Measurements from ENCODE around the gene DUSP3.

Gene DUSP3

DNA sequence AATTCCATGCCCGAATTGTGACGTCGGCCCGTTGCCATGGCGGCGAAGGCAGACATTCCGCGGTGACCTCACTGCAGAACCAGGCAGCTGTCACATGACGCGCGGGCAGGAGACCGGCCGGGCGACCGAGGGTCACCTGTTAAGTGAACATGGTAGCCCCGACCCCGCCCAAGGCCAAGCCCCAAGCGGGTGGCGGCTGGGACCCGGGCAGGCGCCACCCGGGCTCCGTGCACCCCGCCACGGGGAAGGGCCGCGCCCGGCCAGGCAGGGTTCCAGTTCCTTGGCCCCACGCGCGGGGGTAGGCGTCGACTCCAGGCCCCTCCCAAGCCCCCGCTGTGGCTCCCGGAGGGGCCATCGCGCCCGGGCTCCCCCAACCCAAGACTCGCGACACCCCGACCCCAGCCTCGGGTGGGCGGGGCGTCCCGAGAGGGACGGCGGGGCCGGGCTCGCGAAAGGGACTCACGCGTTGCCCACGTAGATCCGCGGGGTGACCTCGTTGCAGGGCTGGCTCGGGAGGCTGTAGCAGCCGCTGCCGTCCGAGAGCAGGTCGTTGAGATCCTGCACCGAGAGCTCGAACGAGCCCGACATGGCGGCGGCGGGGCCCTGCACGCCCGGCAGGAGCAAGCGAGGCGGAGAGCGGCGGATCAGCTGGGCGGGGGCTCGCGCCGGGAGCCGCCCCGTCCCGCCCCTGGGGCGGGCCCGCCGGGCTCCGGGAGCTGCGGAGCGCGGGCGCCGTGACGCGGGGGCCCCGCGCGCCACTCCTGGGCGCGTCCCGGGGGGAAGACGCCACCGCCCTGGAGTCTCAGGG lies at the start of gene DUSP3:
DUSP3 (minus strand) TSS at position 641 of the 808 bp plus-strand sequence; CDS start at position 588, 53 bp downstream.
- peak; percentile 83 for DNase-seq

DNA sequence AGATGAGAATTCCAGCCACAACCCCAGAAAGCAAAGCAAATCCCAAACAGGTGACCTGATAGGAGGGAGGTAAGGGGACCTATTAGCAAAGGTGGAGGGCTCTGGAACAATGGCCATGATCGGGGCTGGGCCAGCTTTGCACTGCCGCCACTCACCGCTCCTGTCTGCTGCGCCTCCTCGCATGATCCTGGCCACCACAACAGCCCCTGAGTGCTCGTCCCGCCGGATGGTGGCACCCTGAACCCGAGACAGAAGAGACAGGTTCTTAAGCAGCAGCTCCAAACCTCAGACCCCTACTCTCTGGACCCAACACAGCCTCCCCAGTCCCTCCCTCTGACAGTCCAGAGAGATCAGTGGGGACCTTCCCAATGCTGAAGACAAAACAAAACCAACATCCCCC lies 48.8 kb upstream of the DUSP3 start:
- DNase-seq: no peak

- no peak for DNase-seq
These were observed 47.4 kb upstream of the DUSP3 start for GRCh38 chr17:43826206-43826605.

- no peak for DNase-seq
These were observed 46.8 kb upstream of the DUSP3 start for GRCh38 chr17:43825567-43825966.

GRCh38 chr17:43823350-43824084 lies 44.7 kb upstream of the DUSP3 start:
- no peak for DNase-seq

DNA sequence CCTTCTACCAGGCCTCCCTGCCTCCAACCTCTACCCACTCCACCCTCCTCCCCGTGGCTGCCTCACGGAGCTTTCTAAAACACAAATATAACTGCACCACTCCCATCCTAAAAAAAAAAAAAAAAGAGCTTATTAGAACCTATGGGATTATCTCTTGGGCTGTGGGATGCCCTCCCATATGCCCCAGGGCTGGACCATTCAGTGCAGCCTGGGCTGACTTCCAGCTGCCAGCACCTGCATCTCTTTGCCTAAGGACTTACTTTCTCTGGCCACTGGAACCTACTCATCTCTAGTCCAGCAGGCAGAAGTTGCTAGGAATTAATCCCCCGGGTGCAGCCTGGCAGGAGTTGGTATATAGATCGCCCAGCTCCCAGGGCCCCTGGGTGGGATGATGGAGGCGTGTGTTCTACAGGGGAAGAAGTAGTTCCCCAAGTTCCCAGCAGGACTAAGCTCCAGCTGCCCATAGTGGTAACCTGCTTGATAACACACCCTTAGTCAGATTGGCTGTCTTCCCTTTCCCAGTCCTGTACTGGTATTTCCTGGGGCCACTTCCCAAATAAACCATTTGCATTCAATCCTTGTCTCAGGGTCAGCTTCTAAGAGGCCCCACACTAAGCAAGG lies 43.9 kb upstream of the DUSP3 start:
- no peak for DNase-seq

DNA sequence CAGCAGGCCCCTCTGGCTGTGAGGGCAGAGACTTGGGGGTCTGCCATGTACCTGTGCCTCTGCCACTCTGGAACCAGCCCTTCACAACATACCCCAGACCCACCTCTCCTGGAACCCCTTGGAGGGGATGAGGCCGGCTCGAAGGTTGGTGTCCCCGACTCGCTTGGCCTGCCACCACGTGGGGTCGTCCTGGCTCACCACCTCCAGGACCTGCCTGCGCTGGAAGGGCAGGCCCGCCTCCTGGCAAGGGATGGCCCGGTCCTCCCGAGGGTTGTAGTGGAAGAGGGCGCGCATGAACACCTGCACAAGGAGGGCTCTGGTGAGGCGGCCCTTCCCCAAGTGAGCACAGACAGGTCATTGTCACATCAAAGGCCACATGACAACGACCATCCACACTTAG lies 42.0 kb upstream of the DUSP3 start:
- DNase-seq: no peak

- no peak for DNase-seq
These were observed 40.2 kb upstream of the DUSP3 start for GRCh38 chr17:43818966-43819365.

DNA sequence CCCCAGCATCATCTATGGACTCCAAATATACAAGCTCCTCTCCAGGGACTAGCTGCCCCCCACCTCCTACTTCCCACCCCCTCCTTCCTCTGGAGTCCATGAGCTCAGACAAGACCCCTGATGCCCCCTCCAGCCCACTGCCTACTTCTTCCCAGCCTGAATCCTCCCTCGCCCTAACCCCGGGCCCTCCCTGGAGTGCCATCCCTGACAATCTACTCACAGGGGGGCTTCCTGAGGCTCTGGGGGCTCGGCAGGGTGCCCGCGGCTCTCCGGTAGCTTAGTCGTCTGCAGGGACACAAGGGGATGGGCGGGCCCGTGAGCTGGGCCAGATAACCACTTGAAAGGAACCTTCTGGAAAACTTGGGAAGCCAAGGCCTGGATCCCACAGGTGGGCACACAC lies 39.0 kb upstream of the DUSP3 start:
- DNase-seq: no peak

DNA sequence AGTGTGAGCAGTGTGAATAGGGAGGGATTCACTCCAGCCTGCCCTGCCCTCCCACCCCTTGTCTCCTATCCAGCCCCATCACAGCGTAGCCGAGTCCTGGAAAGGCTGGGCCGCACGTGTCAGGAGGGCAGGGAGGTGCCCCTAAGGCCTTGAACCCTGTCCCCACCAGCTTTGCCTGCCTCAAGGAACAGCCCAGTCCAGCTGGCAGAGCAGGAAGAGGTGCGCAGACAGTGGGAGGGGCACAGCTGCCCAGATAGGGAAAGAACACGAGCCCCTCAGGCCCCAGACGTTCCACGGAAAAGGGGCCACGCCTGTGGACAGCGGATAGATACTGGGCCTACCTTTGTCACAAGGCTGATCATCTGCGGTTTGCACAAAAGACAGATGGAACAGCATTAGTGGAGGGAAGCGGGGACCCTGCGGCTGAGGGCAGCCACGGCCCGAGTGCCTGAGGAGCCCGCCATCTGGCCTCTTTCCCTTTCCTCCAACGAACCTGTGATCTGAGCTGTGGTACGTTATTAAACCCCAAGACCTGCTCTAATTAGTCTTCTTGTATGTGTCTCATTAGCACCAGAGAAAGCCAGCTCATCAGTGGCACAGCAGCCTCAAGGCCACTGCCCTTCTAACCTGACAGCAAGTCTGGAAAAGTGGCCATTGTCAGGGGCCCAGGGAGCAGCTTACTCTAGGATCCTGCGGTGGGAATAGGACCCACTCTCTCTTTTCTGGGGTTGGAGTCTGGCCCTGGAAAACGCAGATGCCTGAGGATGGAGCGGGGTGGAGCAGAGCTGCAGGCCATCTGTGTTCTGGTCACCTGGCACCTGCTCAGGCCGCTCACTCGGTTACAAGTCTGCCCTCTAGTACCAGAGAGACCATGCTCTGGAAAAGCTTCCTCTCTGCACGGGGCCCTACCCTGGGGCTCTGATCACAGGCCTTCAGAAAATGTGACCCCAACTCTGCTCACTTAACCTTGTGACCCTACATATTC lies 37.9 kb upstream of the DUSP3 start:
- no peak for DNase-seq

GRCh38 chr17:43814714-43815113 lies 35.9 kb upstream of the DUSP3 start:
- peak; percentile 65 for DNase-seq

DNA sequence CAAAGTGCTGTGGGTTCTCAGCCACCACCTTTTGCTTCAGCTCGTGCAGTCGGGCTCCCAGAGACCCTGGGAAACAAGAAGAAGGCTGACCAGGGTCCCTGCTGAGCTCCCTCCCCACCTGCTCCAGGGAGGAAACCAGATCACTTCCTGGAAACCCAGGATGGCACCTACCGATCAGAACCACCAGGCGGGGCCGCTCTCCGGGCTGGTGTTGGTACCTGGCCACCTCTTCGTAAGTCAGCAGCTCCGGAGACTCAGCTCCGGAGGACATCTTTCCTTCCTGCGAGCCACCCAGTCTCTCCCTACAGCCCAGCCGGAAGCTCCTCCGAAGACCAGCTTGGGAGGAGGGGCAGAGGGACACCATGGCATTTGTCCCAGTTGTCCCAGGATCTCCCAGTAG lies 35.2 kb upstream of the DUSP3 start:
- DNase-seq: no peak

- DNase-seq: no peak
These were observed 34.6 kb upstream of the DUSP3 start for GRCh38 chr17:43813386-43813785.

DNA sequence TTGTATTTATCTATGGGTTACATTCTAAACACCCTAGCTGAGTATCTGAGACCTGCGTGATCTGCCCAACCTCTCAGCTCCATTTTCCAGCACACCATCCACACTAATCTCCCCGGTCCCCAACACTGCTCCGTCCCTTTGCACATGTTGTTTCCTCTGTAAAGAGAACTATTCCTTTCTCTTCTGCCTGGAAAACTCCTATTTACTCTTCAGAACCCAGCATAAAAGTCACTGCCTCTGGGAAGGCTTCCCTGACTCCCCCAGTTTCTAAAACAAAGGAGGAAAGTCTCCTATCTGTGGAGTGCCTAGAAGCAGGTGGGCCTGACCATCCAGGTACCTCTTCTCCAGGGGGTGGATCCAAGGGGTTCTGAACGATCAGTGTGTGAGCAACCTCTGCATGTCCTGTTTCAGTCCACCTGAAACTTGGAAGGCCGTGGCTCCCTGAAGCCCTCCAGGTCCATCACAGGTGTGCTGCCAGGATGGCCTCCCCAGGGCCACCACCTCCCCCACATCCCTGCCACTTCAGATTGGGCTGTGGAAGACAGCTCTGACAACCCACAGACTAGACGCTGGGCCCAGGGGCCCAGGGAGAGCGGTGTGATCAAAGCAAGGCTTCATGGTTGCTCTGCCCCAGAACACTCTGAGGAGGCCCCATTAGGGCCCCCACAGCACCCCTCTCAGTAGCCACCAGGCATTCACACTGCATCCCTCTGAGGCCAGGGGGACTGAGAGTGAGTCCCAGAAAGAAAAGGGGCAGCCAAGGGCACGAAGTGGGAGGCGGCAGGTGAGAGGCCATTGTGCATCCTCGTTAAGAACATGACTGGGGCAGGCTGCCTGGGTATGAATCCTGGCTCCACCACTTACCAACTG lies 33.9 kb upstream of the DUSP3 start:
- no peak for DNase-seq

GRCh38 chr17:43810823-43811222 lies 32.0 kb upstream of the DUSP3 start:
- DNase-seq: no peak

- DNase-seq: no peak
These were observed 31.5 kb upstream of the DUSP3 start for GRCh38 chr17:43810226-43810715.

GRCh38 chr17:43809121-43809520 lies 30.3 kb upstream of the DUSP3 start:
- DNase-seq: no peak

GRCh38 chr17:43808076-43808475 lies 29.3 kb upstream of the DUSP3 start:
- no peak for DNase-seq

DNA sequence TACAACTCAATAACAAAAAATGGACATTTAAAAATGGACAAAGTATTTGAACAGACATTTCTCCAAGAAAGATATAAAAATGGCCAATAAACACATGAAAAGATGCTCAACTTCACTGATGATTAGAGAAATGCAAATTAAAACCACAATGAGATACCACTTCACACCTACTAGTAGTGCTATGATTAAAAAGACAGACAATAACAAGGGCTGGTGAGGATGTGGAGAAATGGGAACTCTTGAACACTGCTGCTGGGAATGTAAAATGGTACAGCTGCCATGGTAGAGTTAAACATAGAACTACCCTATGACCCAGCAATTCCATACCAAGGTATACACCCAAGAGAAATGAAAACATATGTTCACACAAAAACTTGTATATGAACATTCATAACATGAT lies 26.3 kb upstream of the DUSP3 start:
- DNase-seq: no peak

DNA sequence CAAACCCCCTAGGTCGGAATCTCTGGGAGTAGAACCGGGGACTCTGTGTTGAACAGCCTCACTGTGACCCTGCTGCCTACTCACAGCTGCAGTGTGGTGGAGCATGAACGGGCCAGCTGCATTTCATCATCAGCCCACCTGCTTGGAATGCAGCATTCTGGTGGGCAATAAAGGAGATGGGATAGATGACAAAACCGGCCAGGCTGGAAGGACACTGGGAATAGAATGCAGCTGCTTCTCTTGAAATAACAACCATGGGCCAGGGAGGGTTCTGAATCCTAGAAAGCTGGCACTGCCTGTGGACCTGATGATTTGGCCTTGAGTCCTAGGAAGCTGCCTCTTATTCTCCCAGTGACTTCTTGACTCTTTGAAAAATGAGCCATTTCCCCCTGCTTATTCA lies 25.0 kb upstream of the DUSP3 start:
- no peak for DNase-seq

GRCh38 chr17:43801844-43802243 lies 23.1 kb upstream of the DUSP3 start:
- no peak for DNase-seq

Data from fibroblast of upper back skin (primary cell).